CD1c-positive myeloid dendritic cell (primary cell): Measurements from ENCODE around the gene RENBP.

ENCODE experiments used
- DNase-seq: peaks from one replicate; pipeline ENCODE4 v3.0.0-alpha.2; 2016; ENCODE audit errors: extremely low spot score

The RENBP gene

DNA sequence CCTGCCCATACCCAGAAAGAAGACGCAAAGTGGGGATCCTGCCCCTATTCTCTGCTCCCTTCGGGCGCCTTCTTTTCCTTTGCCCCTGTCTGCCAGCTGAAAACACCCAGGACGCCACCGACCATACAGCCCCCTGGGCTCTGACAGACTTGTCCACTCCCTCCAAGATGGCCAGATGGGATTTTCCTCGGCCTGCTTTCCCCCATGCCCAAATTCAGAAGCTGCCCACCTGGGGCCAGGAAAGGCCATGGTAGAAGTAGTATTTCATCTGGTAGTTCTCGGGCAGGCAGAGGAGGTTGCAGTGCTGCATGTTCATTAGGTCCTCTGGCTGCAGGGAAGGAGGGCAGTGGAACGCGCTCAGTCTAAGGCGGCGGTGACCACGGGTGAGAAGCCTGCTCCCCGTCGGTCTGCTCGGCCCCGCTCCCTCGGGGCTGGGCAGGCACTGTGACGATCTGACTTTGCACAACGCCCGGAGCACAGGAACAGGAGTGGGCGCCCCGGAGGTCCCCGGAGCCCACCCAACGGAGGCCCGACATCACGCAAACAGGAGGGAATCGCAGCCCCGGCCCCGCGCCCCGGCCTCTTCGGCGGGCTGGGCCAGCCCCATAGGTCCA, 10.2 kb downstream of the RENBP start:
- no peak for DNase-seq

DNA sequence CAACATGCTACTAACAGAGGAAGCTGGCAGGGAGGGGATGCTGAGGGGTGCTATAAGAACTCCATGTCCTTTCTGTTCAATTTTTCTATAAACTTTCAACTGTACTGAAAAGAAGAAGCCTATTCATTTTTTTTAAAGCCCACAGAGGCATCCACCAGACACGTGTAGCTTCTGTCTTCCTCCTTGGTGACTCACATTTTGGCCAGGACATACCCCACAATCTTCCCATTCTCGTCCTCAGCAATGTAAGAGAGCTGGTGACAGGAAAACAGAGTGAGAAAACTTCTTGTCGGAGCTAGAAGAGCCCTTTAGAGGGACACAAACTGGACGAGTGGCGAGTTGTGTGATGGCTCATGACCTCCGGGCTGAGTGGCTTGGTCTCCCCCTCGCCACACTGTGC, 10.7 kb downstream of the RENBP start:
- no peak for DNase-seq

DNA sequence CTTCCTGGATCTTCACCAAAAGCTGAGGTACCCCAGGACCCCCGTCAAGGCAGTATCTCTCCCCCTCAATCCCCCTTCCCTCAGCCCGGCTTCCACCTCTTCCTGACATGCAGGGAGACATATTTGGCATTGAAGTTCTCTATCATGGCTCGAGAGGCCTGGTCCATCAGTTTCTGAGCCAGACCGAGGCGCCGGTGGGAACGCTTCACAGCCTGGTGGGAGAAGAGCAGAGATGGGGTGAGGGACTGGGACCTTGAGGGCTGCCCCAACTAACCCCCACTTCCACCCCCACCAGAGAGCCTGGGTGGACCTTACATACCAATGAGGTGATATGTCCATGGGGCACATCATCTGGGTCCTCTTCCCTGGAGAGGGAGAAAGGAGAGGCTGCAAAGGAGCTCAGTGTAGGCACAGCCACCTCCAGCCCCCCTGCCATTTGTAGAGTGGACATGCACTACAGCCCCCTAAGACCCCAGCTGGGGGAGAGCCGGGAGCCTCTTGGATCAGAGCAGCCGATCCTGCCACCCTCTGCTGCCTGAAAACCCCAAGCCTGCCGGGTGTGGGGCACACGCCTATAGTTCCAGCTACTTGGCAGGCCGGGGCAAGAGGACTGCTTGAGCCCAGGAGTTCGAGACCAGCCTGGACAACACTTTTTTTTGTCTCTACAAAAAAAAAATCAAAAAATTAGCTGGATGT, 12.1 kb downstream of the RENBP start:
- no peak for DNase-seq

DNA sequence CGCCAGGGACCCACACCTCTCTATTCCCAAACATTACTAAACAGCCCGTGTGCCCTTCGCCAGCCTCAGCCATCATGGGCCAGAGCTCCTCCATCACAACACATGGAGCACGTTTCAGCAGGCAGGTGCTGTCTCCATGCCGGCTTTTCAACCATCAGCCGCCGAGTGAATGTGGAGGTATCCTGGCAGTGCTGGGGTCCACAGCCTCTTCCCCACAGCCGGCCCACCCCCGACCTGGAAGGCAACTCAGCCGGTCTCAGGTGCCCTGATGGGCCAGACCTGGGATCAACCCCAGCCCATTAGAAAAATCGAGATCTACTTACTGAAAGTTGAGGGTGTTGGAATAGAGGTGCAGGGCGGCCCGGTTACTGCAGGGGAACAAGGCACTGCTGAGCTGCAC, 12.7 kb downstream of the RENBP start:
- DNase-seq: no peak

DNA sequence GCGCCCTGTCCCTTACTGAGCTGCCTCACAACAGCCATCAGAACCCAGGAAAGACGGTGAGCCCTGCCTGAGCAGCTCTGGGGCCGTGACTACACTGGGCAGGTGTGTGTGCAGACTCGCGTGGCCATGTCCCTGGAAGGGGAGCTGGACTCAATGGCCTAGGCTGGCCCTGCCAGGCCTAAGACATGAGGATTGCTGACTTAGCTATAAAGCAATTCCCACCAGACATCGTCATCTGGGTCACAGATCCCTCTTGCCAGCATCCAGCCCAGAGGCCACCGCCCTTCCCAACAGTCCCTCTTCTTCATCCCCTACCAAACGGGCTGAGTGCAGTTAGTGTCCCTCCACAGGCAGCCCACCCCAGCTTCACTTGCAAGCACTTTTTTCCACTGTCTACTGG, 13.3 kb downstream of the RENBP start:
- no peak for DNase-seq

DNA sequence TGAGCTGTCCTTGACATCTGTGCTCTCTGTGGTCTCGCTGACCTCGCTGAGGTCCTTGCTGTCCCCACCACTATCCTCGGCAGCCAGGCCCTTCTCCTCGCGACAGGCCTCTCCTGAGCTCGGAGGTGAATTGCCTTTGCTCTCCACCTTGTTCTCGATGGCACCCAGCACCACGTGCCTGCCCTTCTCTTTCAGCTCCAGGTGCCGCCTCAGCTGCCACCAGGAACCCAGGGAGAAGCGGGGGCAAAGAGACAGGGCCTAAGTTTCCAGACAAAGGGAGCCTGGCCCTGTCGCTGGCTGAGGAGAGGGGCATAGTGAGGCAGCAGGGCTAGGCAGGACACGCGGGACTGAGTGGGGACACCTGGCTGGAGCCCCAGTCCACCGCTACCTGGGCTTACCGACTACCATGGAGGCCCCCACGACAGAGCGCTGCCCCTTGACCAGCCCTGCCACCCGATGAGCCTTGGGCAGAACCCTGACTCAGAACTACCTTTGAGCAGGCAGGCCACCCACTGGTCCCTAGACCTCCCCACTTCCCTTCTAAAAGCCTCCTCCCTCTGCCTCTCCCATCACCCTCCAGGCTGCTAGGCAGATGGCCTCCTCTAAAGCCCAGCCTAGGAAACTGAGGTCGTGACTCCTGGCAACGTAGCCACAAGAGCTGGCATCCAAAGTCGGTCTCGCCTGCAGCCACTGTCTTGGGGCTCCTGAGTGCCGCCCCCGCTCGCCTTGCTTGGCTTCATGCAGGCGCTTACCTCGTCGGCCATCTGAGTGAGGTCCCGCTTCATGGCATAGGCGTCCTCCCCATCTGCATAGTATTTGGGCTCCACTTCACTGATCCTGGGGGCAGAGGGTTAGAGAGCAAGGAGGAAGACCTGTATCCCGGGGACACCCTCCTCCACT, 14.2 kb downstream of the RENBP start:
- DNase-seq: no peak

DNA sequence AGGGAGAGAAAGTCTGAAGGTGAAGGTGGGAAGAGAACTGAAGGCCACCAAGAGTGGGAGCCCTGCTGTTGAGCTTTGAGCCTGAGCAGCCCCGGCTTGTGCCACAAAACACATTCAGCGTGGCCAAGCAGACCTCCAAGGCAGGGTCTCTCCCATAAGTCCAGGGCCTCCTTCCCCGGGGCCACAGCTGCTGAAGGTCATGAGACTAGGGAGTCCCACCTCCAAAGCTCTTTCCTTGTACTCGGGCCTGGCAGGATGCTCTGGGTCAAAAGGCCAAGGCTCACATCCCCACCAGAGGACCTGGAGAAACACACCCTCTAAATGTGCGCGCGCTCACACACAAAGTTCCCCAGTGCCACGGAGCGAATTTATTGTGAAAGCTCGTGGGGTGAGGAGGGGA, 14.9 kb downstream of the RENBP start:
- no peak for DNase-seq

DNA sequence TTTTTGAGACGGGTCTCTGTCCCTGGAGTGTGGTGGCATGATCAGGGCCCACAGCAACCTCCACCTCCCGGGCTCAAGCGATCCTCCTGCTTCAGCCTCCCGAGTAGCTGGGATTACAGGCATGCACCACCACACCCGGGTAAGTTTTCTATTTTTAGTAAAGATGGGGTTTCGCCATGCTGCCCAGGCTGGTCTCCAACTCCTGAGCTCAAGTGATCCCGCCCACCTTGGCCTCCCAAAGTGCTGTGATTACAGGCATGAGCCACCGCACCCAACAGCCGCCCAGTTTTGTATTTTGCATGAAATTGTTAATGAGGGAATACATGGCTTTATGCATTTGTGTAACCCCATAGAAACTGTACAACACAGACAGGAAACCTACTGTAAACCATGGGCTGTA, 15.6 kb downstream of the RENBP start:
- no peak for DNase-seq

DNA sequence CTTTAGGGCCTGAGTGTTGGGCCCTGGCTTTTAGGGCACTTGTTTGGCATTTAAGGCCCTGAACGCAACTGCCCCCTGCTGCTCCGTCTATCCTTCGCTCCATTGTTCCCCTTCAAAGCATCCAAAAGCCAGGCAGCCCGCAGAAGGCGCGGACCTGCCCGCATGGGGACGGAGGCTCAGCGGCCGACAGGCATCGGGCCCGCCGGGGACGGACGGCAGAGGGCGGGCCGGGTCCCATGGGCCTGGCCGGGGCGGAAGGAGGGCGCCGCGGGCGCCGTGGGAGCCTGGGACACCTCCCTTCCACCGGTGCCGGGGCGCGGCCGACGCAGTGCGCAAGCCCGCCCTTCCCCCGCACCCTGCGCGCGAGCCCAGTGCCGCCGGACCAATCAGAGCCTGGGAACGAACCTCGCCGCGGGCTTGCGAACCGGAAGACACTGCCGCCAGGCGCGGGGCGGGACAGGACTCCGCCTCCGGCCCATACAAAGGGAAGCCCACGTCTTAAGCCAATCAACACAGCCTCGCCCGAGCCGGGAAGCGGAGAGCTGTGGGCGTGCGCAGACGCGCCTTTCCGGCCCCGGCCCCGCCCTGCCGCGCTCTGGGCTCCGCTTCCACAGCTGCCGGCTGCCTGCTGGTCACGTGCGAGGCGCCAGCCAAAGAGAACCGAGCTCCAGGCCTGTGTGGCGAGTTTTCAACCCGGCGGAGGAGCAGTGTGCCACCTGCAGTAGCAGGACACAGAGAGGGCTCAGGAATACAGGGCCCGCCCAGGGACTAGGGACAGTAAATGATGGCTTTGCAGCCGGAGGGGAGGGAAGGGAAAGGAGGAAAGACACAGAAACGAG, 16.3 kb downstream of the RENBP start:
- peak; percentile 96 for DNase-seq

DNA sequence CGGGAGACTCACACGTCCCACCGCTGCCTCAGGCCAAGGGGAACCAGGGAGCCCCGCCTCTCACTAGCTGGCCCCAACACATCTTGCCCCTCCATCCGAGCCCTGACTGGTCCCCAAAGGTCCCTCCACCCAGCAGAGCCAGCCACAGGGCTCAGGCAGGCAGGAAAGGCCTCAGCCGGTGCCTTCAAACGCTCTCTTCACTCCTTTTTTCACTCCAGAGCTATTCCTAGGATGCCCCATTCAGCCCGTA, 16.8 kb downstream of the RENBP start:
- DNase-seq: no peak

DNA sequence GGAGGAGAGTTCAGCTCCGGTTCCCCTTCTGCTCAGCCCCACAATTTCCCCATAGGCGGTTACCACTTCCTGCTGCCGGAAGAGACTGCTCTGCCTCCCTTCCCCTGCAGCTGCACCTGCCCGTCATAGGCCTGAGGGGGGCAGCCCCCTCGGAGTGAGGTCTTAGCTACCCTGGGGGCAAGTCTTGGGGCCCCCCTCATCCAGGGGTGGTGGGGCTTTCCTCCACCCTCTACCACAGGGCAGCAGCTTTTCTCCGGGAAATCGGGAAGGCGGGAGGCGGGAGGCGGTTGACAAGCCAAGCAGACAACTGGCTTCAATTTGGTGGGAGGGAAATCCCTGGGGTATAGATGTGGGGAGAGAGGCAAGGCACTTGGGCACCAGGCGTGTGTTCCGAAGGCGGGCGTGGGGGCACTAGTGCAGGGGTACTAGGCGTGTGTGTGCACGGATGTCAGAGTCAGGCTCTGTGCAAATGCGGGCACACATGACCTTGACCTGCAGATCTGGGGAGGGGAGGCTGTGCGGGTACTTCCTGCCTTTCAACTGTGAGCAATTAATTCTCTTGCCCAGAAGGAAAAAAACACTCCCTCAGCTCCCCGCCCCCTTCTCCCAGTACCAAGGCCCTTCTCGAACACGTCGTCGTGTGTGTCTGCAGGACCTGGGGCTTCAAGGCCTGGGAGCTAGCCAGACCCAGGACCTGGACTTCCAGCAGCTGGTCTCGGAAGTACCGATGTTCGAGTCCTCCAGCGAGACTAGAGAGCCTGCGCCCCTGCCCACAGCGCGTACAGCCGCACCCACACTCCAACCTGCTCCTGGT, 17.4 kb downstream of the RENBP start:
- peak; percentile 81 for DNase-seq

DNA sequence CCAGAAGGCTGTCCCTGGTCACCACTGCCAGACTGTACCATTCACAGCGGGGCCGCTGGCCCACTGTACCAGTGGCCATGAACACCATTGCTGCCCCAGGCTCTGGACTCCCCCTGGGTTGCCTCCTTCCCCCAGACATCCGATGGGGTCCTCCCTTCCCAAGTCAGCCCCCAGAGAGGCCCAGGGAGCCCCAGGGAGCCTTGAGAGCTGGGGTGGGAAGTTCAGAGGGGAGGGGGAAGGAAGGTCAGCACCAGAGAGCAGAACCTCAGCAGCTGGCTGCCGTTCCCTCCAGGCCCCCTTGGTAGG, 17.9 kb downstream of the RENBP start:
- no peak for DNase-seq

DNA sequence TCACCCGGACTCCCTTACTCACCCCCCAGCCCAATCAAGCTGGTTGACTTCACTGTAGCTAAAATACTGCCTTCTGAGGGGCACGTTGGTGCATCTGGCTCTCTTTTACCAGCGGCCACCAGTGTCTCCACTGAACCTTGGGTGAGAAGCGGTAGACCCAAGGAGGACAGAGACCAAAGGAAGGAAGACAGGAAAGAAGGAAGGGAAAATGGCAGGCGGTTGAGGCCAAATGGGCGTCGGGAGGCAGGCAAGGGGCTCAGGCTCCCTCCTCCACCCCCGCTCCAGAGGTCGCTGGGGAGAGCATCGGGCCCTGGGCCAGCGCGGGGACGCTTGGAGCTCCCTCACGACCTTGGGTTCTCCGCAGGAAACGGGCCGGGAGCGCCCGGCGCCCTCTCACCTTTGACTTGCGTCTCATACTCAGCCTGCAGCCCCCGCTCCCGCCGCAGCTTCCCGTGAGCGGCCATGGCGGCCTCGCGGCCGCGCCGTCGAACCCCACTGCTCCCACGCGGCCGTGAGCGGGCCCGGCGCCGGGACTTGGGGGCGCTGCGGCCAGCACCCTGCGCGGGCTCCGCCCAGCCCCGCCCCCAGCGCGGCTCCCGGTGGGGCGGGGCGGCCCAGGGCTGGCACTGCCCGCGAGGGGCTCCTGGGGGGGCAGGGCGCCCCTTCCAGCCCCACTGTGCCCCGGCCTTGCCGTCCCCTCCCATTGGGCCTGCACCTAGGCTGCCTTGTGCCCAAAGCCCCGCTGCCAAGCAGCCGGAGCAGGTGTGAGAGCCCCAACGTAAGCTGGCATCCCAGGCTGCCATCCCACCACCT, 18.5 kb downstream of the RENBP start, which contains the start of gene ARHGAP4:
TSS of gene ARHGAP4 (minus strand) at position 526 of the 813 bp plus-strand sequence. CDS start at position 464, 62 bp downstream.
- DNase-seq: peak; percentile 66

DNA sequence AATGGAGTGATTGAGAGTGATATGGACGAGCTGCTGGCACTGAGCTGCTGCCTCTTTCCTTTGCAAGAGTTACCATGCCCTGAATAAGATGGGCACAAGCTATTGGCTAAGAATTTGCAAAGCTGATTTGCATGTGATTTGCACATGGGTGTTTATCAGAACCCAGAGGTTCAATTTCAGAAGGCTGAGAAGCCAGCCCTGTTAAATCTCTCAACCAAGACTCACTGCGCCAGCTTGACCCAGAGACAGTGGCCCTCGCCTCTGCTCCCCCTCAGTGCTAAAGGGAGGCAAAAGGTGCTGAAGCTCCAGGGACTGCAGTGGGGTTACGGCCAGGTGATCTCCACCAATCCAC, 19.1 kb downstream of the RENBP start:
- DNase-seq: no peak

DNA sequence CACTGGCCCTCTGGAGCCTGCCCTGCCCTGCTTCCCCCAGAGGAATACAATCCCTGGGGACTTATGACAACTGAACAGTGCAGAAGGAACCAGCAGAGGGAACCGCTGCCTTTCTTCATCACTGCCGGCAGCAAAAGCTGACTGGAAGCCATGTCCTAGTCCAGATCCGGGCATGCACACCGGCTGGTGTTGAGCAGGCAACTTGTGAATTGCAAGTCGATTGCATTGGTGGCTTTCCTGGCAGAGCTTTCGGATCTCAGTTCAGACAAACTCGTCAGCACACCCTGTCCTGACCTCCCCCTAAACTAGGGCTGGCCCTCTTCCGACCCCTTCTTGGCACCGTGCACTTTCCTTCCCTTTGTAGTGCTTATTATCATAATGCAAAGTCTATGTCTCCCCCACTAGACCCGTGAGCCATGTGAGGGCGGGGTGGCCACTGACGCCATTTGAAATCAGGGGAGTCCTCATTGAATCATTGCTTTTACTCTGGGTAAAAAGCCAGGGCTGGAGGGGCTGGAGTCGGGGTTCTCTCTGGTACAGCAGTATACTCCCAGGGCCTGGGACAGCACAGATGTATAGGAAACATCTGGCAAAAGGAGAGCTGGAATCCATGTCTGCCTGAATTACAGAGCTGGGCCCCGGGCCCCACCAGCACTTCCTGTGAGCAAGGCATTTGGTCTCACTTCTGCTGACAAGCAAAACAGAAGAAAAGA, 20.1 kb downstream of the RENBP start:
- peak; percentile 63 for DNase-seq

DNA sequence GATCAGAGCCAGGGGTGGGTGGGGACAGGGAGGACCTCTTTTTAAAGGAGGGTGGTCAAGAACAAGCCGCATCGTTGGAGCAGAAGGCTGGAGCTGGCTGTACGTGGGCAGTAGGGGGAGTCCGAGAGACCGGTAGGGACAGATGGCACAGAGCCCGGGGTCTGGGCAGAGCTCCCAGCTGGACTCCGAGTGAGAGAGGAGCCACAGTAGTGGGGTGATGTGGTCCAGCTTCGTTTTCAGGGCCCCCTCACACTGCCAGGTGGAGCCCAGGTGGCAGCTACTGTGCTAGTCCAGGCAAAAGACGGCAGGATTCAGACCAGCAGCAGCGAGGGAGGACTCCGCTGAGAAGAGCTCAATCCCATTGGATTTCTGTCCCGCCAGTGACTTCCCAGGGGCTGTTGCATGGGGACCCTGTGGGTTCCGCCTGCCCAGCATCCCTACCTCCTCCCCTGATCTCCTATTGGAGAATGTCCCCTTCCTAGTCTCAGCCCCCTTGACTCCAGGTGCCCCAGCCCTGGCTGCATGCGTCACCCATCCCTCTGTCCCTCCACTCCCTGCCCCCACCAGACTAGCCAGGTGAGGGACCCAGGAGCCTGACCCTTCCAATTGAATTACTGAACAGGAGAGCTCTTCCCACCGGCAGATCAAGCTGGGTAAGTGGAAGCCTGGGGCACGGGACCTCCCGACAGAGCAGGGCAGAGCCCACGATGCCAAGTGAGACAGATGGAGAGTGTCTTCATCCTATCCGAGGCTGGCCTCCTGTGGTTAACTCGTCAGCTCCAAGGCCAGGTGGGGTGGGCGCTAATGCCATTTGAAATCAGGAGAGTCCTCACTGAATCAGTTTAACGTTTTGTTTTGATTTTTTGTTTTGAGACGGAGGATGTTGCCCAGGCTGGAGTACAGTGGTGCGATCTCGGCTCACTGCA, 21.2 kb downstream of the RENBP start:
- DNase-seq: no peak

DNA sequence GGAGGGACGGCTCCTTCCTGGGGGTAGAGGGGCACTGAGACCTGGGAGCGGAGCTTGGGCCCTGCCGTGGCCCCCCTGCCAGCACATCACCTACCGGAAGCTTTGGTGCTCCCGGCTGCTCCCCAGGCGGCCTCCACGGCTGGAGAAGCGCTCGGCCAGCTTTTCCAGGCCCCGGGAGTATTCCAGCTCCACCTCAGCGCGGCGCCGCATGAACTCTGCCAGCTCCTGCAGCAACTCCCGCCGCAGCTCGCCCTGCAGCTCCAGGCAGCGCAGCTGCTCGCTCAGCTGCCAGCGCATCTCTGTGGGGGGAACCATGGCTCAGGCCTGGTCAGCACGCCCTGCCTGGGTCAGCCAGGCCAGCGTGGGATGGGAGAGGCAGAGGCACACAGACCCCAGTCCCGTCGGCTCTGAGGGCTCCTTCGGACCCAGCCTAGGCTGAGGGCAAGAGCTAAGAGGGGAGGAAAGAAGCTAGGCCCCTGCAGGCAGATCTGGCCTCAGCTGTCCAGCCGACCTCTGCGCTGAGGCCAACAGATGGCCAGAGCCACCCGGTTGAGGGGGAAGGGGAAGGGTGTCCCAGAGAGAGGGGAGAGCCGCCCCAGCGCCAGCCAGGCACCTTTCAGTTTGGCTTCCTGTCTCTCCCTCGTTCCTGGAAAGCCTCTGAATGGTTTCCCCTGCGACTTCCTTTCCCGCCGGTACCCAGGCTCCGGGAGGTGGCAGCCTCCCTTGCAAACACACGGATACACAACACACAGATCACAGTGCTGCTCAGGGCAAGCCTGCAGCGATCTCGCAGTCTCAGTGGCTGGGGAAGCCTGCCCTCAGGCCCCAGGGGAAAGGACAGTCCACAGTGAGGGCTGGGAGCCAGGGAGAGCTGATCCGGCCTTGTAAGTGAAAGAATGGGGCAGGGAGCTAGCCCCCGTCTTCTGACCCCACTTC, 22.7 kb downstream of the RENBP start:
- no peak for DNase-seq

DNA sequence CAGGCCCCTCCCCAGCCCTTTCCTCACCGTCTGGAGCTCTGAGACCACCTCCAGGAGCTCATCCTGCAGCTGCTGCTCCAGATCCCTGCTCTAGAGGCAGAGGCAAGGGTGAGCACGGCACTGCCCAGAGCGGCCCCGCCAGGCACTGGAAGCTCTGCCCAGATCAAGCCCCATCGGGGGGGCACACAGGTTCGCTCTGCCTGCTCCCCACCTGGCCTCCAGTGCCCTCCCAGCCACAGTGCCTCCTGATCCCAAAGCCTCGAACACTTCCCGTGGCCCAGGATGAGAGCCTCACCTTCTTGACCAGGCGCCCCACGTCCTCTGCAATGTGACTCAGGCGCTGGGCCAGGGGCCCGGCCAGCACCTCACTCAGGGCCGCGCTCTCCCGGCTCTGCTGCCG, 23.4 kb downstream of the RENBP start:
- no peak for DNase-seq
